ENCODE measurements around the gene LAMA2. TPM values are rescaled to one million over a fixed set of nuclear protein-coding genes. Genes with fewer than 3 reads are reported as not detected.

Gene LAMA2
- total RNA-seq, 3 donors from 2014 or later, result 116 to 293 (median 118) TPM

GRCh38 chr6:129195161-129195560 is 312.2 kb downstream of the LAMA2 start:
- intact Hi-C loops (cut with DNase I; ENCODE audit: low total_unique reads), result no loop called here
- Histone ChIP-seq H3K36me3 (no peaks in the 10 kb centered on the region), H3K9me3 (no peaks in the 10 kb centered on the region), H3K4me3 (no peak overlapping the region), H3K4me1 (no peaks in the 10 kb centered on the region), H3K27ac (no peak overlapping the region), H3K27me3 (no peaks in the 10 kb centered on the region)
- no peak for DNase-seq (ENCODE audit: low spot score in 2 of 2)
- no peak for TF ChIP-seq POLR2AphosphoS5 (IDR thresholded peaks at IDR 0.05)
- no peak for TF ChIP-seq POLR2A (IDR thresholded peaks at IDR 0.05)
- TF ChIP-seq CTCF (IDR thresholded peaks at IDR 0.05), result no peak

- Histone ChIP-seq H3K4me1 (no peaks in the 10 kb centered on the region), H3K27me3 (no peaks in the 10 kb centered on the region), H3K9me3 (no peaks in the 10 kb centered on the region), H3K4me3 (no peak overlapping the region), H3K36me3 (no peaks in the 10 kb centered on the region), H3K27ac (no peak overlapping the region)
- DNase-seq (ENCODE audit: low spot score in 2 of 2), result no peak
- TF ChIP-seq POLR2A (IDR thresholded peaks at IDR 0.05) (no peak), CTCF (IDR thresholded peaks at IDR 0.05) (no peak), POLR2AphosphoS5 (IDR thresholded peaks at IDR 0.05) (no peak)
- intact Hi-C loops (cut with DNase I; ENCODE audit: low total_unique reads), result no loop called here
These were observed 312.7 kb downstream of the LAMA2 start for GRCh38 chr6:129195643-129196042.

GRCh38 chr6:129197154-129197553 is 314.2 kb downstream of the LAMA2 start:
- Histone ChIP-seq H3K4me1 (no peaks in the 10 kb centered on the region), H3K27ac (peak overlapping the region in 1 of 2 donors; percentile 29), H3K9me3 (no peaks in the 10 kb centered on the region), H3K27me3 (no peaks in the 10 kb centered on the region), H3K4me3 (no peak overlapping the region), H3K36me3 (no peaks in the 10 kb centered on the region)
- no peak for DNase-seq (ENCODE audit: low spot score in 2 of 2)
- TF ChIP-seq POLR2AphosphoS5 (IDR thresholded peaks at IDR 0.05) (no peak), CTCF (IDR thresholded peaks at IDR 0.05) (no peak), POLR2A (IDR thresholded peaks at IDR 0.05) (no peak)
- intact Hi-C loops (cut with DNase I; ENCODE audit: low total_unique reads), result no loop called here

- H3K27ac ChIP-seq, result no peak overlapping the region
- H3K4me3 ChIP-seq, result no peak overlapping the region
- TF ChIP-seq POLR2AphosphoS5 (IDR thresholded peaks at IDR 0.05) (no peak), POLR2A (IDR thresholded peaks at IDR 0.05) (no peak), CTCF (IDR thresholded peaks at IDR 0.05) (no peak)
- intact Hi-C loops (cut with DNase I; ENCODE audit: low total_unique reads), result no loop called here
- H3K36me3 ChIP-seq, result no peaks in the 10 kb centered on the region
- H3K4me1 ChIP-seq, result no peaks in the 10 kb centered on the region
- no peaks in the 10 kb centered on the region for H3K9me3 ChIP-seq
- H3K27me3 ChIP-seq, result no peaks in the 10 kb centered on the region
- no peak for DNase-seq (ENCODE audit: low spot score in 2 of 2)
These were observed 317.2 kb downstream of the LAMA2 start for GRCh38 chr6:129200151-129200550.

GRCh38 chr6:129203190-129203900 is 320.4 kb downstream of the LAMA2 start:
- H3K4me3 ChIP-seq, result no peak overlapping the region
- no peaks in the 10 kb centered on the region for H3K4me1 ChIP-seq
- H3K36me3 ChIP-seq, result no peaks in the 10 kb centered on the region
- no peak overlapping the region for H3K27ac ChIP-seq
- DNase-seq (ENCODE audit: low spot score in 2 of 2), result no peak
- no peaks in the 10 kb centered on the region for H3K9me3 ChIP-seq
- intact Hi-C loops (cut with DNase I; ENCODE audit: low total_unique reads), result no loop called here
- H3K27me3 ChIP-seq, result no peaks in the 10 kb centered on the region
- TF ChIP-seq POLR2A (IDR thresholded peaks at IDR 0.05) (no peak), POLR2AphosphoS5 (IDR thresholded peaks at IDR 0.05) (no peak), CTCF (IDR thresholded peaks at IDR 0.05) (no peak)

Measured in breast epithelium (tissue), 4 donors.